Measurements from ENCODE around the gene BABAM2. TPM values are rescaled to one million over a fixed set of nuclear protein-coding genes. Genes with fewer than 3 reads are reported as not detected.

Gene BABAM2
- total RNA-seq, 1 donor = 42.0 TPM

GRCh38 chr2:28181801-28182200 lies 291.3 kb downstream of the BABAM2 start:
- H2AFZ ChIP-seq (ENCODE audit: low read length) = no peak overlapping the region
- no peak for DNase-seq (ENCODE audit: insufficient read length, low spot score, missing footprints)
- no peaks in the 10 kb centered on the region for H3K27me3 ChIP-seq (ENCODE audit: insufficient read depth, low read length)
- peaks cover 15% of the 10 kb centered on the region for H3K4me1 ChIP-seq (ENCODE audit: insufficient read depth, low read length)
- H3K4me2 ChIP-seq (ENCODE audit: insufficient read depth, low read length) = no peak overlapping the region
- no peaks in the 10 kb centered on the region for H4K20me1 ChIP-seq (ENCODE audit: insufficient read depth, low read length)
- no peak for TF ChIP-seq CTCF (IDR thresholded peaks at IDR 0.05; ENCODE audit: extremely low read depth, low read depth, low read length)
- no peaks in the 10 kb centered on the region for H3K36me3 ChIP-seq (ENCODE audit: insufficient read depth, low read length)
- no peaks in the 10 kb centered on the region for H3K9me3 ChIP-seq (ENCODE audit: low read depth, low read length)
- H3K79me2 ChIP-seq (ENCODE audit: insufficient read depth, low read length) = no peaks in the 10 kb centered on the region
- no peak overlapping the region for H3K4me3 ChIP-seq (ENCODE audit: insufficient read depth, low read length)
- no peak overlapping the region for H3K27ac ChIP-seq (ENCODE audit: low read depth, low read length)

- H3K4me1 ChIP-seq (ENCODE audit: insufficient read depth, low read length) = peaks cover 15% of the 10 kb centered on the region
- H3K4me2 ChIP-seq (ENCODE audit: insufficient read depth, low read length) = no peak overlapping the region
- H3K27me3 ChIP-seq (ENCODE audit: insufficient read depth, low read length) = no peaks in the 10 kb centered on the region
- no peak for DNase-seq (ENCODE audit: insufficient read length, low spot score, missing footprints)
- no peaks in the 10 kb centered on the region for H3K9me3 ChIP-seq (ENCODE audit: low read depth, low read length)
- no peak overlapping the region for H3K4me3 ChIP-seq (ENCODE audit: insufficient read depth, low read length)
- H2AFZ ChIP-seq (ENCODE audit: low read length) = no peak overlapping the region
- H3K79me2 ChIP-seq (ENCODE audit: insufficient read depth, low read length) = no peaks in the 10 kb centered on the region
- no peak for TF ChIP-seq CTCF (IDR thresholded peaks at IDR 0.05; ENCODE audit: extremely low read depth, low read depth, low read length)
- no peaks in the 10 kb centered on the region for H4K20me1 ChIP-seq (ENCODE audit: insufficient read depth, low read length)
- no peak overlapping the region for H3K27ac ChIP-seq (ENCODE audit: low read depth, low read length)
- no peaks in the 10 kb centered on the region for H3K36me3 ChIP-seq (ENCODE audit: insufficient read depth, low read length)
These were observed 291.8 kb downstream of the BABAM2 start for GRCh38 chr2:28182348-28182747.

GRCh38 chr2:28185153-28185552 lies 294.6 kb downstream of the BABAM2 start:
- H4K20me1 ChIP-seq (ENCODE audit: insufficient read depth, low read length) = no peaks in the 10 kb centered on the region
- H3K4me1 ChIP-seq (ENCODE audit: insufficient read depth, low read length) = peaks cover 15% of the 10 kb centered on the region
- no peaks in the 10 kb centered on the region for H3K9me3 ChIP-seq (ENCODE audit: low read depth, low read length)
- H3K36me3 ChIP-seq (ENCODE audit: insufficient read depth, low read length) = no peaks in the 10 kb centered on the region
- H3K79me2 ChIP-seq (ENCODE audit: insufficient read depth, low read length) = no peaks in the 10 kb centered on the region
- H3K27ac ChIP-seq (ENCODE audit: low read depth, low read length) = peak overlapping the region; percentile 77
- no peaks in the 10 kb centered on the region for H3K27me3 ChIP-seq (ENCODE audit: insufficient read depth, low read length)
- H3K4me3 ChIP-seq (ENCODE audit: insufficient read depth, low read length) = no peak overlapping the region
- DNase-seq (ENCODE audit: insufficient read length, low spot score, missing footprints) = no peak
- no peak for TF ChIP-seq CTCF (IDR thresholded peaks at IDR 0.05; ENCODE audit: extremely low read depth, low read depth, low read length)
- H3K4me2 ChIP-seq (ENCODE audit: insufficient read depth, low read length) = no peak overlapping the region
- no peak overlapping the region for H2AFZ ChIP-seq (ENCODE audit: low read length)

- peak overlapping the region; percentile 58 for H2AFZ ChIP-seq (ENCODE audit: low read length)
- H3K4me3 ChIP-seq (ENCODE audit: insufficient read depth, low read length) = no peak overlapping the region
- H3K27me3 ChIP-seq (ENCODE audit: insufficient read depth, low read length) = no peaks in the 10 kb centered on the region
- no peaks in the 10 kb centered on the region for H3K36me3 ChIP-seq (ENCODE audit: insufficient read depth, low read length)
- peak overlapping the region; percentile 44 for H3K4me2 ChIP-seq (ENCODE audit: insufficient read depth, low read length)
- peaks cover 15% of the 10 kb centered on the region for H3K4me1 ChIP-seq (ENCODE audit: insufficient read depth, low read length)
- H3K9me3 ChIP-seq (ENCODE audit: low read depth, low read length) = no peaks in the 10 kb centered on the region
- DNase-seq (ENCODE audit: insufficient read length, low spot score, missing footprints) = peak; percentile 80
- TF ChIP-seq CTCF (IDR thresholded peaks at IDR 0.05; ENCODE audit: extremely low read depth, low read depth, low read length) = no peak
- H3K27ac ChIP-seq (ENCODE audit: low read depth, low read length) = peak overlapping the region; percentile 77
- H4K20me1 ChIP-seq (ENCODE audit: insufficient read depth, low read length) = no peaks in the 10 kb centered on the region
- no peaks in the 10 kb centered on the region for H3K79me2 ChIP-seq (ENCODE audit: insufficient read depth, low read length)
These were observed 295.4 kb downstream of the BABAM2 start for GRCh38 chr2:28185891-28186290.

Data from osteoblast (primary cell).